AG08396 (cell line): ENCODE measurements around the gene OR52K2.
"Not testable (repeated sequence)": the region's sequence is repeated elsewhere in the genome, so short reads cannot be mapped to it uniquely, and the experiment has no call there.

Experiments
- DNase-seq: peaks from one replicate; pipeline ENCODE4 v3.0.0; 2012; ENCODE audit warnings: low spot score, mixed read lengths

The OR52K2 gene

GRCh38 chr11:4480577-4481239, 31.6 kb downstream of the OR52K2 start:
- DNase-seq, result peak; percentile 19

DNA sequence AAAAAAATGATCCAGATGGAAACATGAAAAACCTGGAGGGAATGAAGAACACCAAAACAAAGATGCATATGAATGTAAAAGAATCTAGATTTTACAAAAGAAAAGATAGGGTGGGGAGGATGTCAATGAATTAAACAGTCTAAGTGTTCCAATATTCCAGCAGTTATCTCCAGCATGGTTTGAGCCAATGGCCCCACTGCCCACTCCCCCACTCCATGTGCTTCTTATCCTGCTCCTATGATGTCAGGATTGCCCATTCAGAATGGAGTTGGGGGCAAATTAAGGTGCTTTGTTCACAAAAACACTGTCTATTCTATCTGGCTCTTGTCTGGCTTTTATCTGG, 32.1 kb downstream of the OR52K2 start:
- no peak for DNase-seq

- DNase-seq, result no peak
Measured at GRCh38 chr11:4482445-4482844, 33.4 kb downstream of the OR52K2 start, which contains the start of gene OR52K1. Gene OR52K1, plus strand, starts transcription at chr11:4482646. Its CDS starts 6,255 bp downstream, at chr11:4488901.

DNA sequence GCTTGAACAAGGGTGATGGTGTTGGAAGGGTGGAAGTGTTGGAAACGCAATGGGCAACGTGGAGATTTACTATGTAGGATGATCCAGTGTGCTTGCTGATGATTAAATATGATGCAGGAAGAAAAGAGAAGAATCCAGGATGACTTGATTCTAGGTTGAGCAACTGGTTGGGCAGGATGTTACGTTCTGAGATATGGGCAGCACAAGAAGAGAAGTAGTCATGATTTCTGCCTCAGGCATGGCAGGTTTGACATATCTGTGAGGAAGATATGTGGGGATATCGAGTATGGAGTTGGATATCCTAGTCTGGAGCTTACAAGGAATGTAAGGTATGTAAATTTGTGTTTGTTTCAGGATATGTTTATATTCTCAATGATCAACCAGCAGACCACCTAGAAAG, 35.2 kb downstream of the OR52K2 start:
- no peak for DNase-seq

GRCh38 chr11:4491405-4491804, 42.3 kb downstream of the OR52K2 start:
- not testable (repeated sequence) for DNase-seq

- no peak for DNase-seq
Measured at GRCh38 chr11:4491878-4492606, 42.9 kb downstream of the OR52K2 start.

GRCh38 chr11:4493480-4493818, 44.4 kb downstream of the OR52K2 start:
- DNase-seq, result no peak

DNA sequence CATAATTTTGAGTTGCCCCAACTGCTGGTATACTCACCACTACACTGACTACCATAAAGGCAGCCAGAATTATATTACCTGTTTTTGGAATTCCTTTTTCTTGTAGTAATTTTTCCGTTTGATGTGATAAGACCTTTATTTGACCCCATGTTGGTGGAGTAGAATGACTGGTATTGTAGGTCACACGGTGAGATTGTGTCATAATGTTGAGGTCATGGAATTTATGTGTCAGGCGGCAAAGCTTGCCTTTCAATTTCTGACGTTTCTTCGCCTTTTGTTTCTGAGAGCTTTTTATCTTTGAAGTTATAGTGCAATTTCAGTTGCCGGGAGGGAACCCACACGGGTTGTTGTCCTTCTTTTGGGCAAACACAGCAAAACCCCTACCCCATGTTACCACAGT, 46.4 kb downstream of the OR52K2 start:
- DNase-seq, result no peak

- DNase-seq, result no peak
Measured at GRCh38 chr11:4495986-4496385, 46.9 kb downstream of the OR52K2 start.

DNA sequence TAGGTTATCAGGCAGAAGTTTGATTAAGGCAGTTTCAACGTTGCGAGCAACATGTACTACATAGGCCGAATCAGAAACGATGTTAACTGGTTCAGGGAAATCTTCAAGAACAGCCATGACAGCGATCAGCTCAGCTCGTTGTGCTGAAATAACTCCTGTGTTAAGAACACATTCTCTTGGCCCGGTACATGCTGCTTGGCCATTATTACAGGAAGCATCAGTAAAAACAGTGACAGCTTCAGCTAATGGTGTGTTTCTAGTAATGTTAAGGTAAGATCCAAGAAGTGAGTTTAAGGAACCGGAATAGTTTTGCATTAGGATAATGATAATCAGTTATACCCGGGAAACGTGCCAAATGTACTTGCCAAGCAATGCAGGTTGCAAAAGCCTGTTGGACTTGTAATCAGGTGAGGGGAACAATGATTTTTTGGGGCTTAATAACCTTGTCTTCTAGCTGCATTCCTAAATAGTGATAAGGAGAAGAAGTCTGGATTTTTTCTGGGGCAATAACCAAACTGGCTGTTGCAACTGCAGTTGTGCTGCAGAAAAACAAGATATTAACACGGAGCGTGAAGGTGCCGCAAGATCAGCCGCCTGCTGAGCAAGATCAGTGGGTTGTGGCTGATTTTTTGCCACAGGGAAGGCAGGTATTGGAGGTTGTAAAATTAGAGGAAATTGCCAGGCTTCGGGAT, 47.6 kb downstream of the OR52K2 start:
- no peak for DNase-seq
